ENCODE data around the gene OXTR.

GRCh38 chr3:8732413-8732812 lies 37.0 kb downstream of the OXTR start:
- TF ChIP-seq, protein P1, sequence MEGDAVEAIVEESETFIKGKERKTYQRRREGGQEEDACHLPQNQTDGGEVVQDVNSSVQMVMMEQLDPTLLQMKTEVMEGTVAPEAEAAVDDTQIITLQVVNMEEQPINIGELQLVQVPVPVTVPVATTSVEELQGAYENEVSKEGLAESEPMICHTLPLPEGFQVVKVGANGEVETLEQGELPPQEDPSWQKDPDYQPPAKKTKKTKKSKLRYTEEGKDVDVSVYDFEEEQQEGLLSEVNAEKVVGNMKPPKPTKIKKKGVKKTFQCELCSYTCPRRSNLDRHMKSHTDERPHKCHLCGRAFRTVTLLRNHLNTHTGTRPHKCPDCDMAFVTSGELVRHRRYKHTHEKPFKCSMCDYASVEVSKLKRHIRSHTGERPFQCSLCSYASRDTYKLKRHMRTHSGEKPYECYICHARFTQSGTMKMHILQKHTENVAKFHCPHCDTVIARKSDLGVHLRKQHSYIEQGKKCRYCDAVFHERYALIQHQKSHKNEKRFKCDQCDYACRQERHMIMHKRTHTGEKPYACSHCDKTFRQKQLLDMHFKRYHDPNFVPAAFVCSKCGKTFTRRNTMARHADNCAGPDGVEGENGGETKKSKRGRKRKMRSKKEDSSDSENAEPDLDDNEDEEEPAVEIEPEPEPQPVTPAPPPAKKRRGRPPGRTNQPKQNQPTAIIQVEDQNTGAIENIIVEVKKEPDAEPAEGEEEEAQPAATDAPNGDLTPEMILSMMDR (IDR thresholded peaks at IDR 0.05) = no peak
- TF ChIP-seq ZFX (IDR thresholded peaks at IDR 0.05; ENCODE audit: borderline replicate concordance) = no peak

All from 22Rv1 (cell line).